OCI-LY1 (cell line): ENCODE data around the gene ZNFX1.

Experiments
- H2AFZ ChIP-seq: fragments of 200-600 bp; sonication (generic), shearing (Covaris generic); 2 replicates; pipeline ENCODE4 v1.6.0; 2014; ENCODE audit warnings: antibody characterized with exemption, mild to moderate bottlenecking, low read length
- H3F3A ChIP-seq: fragments of 200-600 bp; sonication (generic), shearing (Covaris generic); 2 replicates; pipeline ENCODE4 v1.6.0; 2014; ENCODE audit warnings: mild to moderate bottlenecking, antibody characterized with exemption, low read length, moderate library complexity; ENCODE audit not compliant: insufficient read depth
- H3K27ac ChIP-seq: fragments of 200-600 bp; sonication (generic); 2 replicates; pipeline ENCODE4 v1.5.1; 2014; ENCODE audit warnings: low read length, mixed run types, mild to moderate bottlenecking, low read depth; ENCODE audit not compliant: poor library complexity, severe bottlenecking
- H3K27me3 ChIP-seq: fragments of 200-600 bp; sonication (generic); 2 replicates; pipeline ENCODE4 v1.6.0; 2014; ENCODE audit warnings: antibody characterized with exemption, mild to moderate bottlenecking, low read length, moderate library complexity; ENCODE audit not compliant: insufficient read depth
- H3K36me3 ChIP-seq: fragments of 200-600 bp; sonication (generic); 2 replicates; pipeline ENCODE4 v1.6.1; 2014; ENCODE audit warnings: mild to moderate bottlenecking, antibody characterized with exemption, low read length, moderate library complexity, mixed read lengths; ENCODE audit not compliant: insufficient read depth
- H3K4me1 ChIP-seq: fragments of 200-600 bp; sonication (generic); 2 replicates; pipeline ENCODE4 v1.5.1; 2014; ENCODE audit warnings: mild to moderate bottlenecking, low read length, moderate library complexity; ENCODE audit not compliant: insufficient read depth, severe bottlenecking
- H3K4me2 ChIP-seq: fragments of 200-600 bp; sonication (generic), shearing (Covaris generic); 2 replicates; pipeline ENCODE4 v1.6.1; 2014; ENCODE audit warnings: low read length
- H3K4me3 ChIP-seq: fragments of 200-600 bp; sonication (generic); 2 replicates; pipeline ENCODE4 v1.5.1; 2014; ENCODE audit warnings: low read length, low read depth, mild to moderate bottlenecking, mixed read lengths; ENCODE audit not compliant: poor library complexity, severe bottlenecking
- H3K79me2 ChIP-seq: fragments of 200-600 bp; shearing (Covaris generic); 2 replicates; pipeline ENCODE4 v1.6.1; 2016; ENCODE audit warnings: mixed run types, low read length, mixed read lengths; ENCODE audit not compliant: insufficient read depth
- H3K9ac ChIP-seq: fragments of 200-600 bp; sonication (generic), shearing (Covaris generic); 2 replicates; pipeline ENCODE4 v1.6.1; 2014; ENCODE audit warnings: mild to moderate bottlenecking, low read length, mixed read lengths
- H3K9me2 ChIP-seq: fragments of 200-600 bp; sonication (generic), shearing (Covaris generic); 2 replicates; pipeline ENCODE4 v1.6.1; 2014; ENCODE audit warnings: low read depth, mild to moderate bottlenecking, low read length, mixed read lengths
- H3K9me3 ChIP-seq: fragments of 200-600 bp; shearing (Covaris generic); 2 replicates; pipeline ENCODE4 v1.6.1; 2014; ENCODE audit warnings: low read length, mixed read lengths
- H4K20me1 ChIP-seq: fragments of 200-600 bp; sonication (generic), shearing (Covaris generic); 2 replicates; pipeline ENCODE4 v1.6.0; 2016; ENCODE audit warnings: mild to moderate bottlenecking, low read length; ENCODE audit not compliant: insufficient read depth
- CTCF ChIP-seq: fragments of 200-600 bp; sonication (generic), shearing (Covaris generic); IDR thresholded peaks from 2 replicates; pipeline ENCODE4 v1.5.1; 2017; ENCODE audit warnings: mild to moderate bottlenecking, antibody characterized with exemption, low read length, moderate library complexity, mixed read lengths
- EZH2 ChIP-seq: fragments of 200-600 bp; sonication (generic), shearing (Covaris generic); IDR thresholded peaks from 2 replicates; pipeline ENCODE4 v1.8.0; 2017; ENCODE audit warnings: borderline replicate concordance, mixed run types, mild to moderate bottlenecking, antibody characterized with exemption, low read length, moderate library complexity, mixed read lengths

ZNFX1 gene

GRCh38 chr20:49259284-49259683, 18.6 kb downstream of the ZNFX1 start:
- Histone ChIP-seq H3K36me3 (peaks cover 86% of the 10 kb centered on the region), H4K20me1 (no peaks in the 10 kb centered on the region), H3F3A (no peaks in the 10 kb centered on the region), H3K79me2 (no peaks in the 10 kb centered on the region), H3K27me3 (no peaks in the 10 kb centered on the region), H3K9me2 (no peaks in the 10 kb centered on the region), H2AFZ (no peak overlapping the region), H3K4me1 (no peaks in the 10 kb centered on the region), H3K4me3 (no peak overlapping the region), H3K9ac (no peak overlapping the region), H3K4me2 (no peak overlapping the region), H3K27ac (no peak overlapping the region), H3K9me3 (no peaks in the 10 kb centered on the region)
- no peak for TF ChIP-seq EZH2

- Histone ChIP-seq H3K9ac (no peak overlapping the region), H3K4me2 (no peak overlapping the region), H3F3A (no peaks in the 10 kb centered on the region), H3K27ac (no peak overlapping the region), H3K9me3 (no peaks in the 10 kb centered on the region), H3K79me2 (no peaks in the 10 kb centered on the region), H3K27me3 (no peaks in the 10 kb centered on the region), H3K4me1 (no peaks in the 10 kb centered on the region), H3K36me3 (peaks cover 87% of the 10 kb centered on the region), H4K20me1 (no peaks in the 10 kb centered on the region), H3K9me2 (no peaks in the 10 kb centered on the region), H3K4me3 (no peak overlapping the region), H2AFZ (no peak overlapping the region)
- TF ChIP-seq EZH2, result no peak
- no peak for TF ChIP-seq CTCF
Measured at GRCh38 chr20:49256261-49256660, 21.6 kb downstream of the ZNFX1 start.

- Histone ChIP-seq H4K20me1 (no peaks in the 10 kb centered on the region), H3K9ac (no peak overlapping the region), H3K4me1 (no peaks in the 10 kb centered on the region), H3K36me3 (peaks cover 94% of the 10 kb centered on the region), H3K4me2 (no peak overlapping the region), H3K4me3 (no peak overlapping the region), H3K79me2 (no peaks in the 10 kb centered on the region), H3K27ac (no peak overlapping the region), H3K27me3 (no peaks in the 10 kb centered on the region), H3F3A (no peaks in the 10 kb centered on the region), H3K9me2 (no peaks in the 10 kb centered on the region), H3K9me3 (no peaks in the 10 kb centered on the region), H2AFZ (no peak overlapping the region)
- TF ChIP-seq EZH2, result no peak
- TF ChIP-seq CTCF, result no peak
Measured at GRCh38 chr20:49252556-49253350, 25.1 kb downstream of the ZNFX1 start.
